ENCODE measurements around the gene HSPBP1.

- TF ChIP-seq EP300 (IDR thresholded peaks at IDR 0.05) (no peak), POLR2A (IDR thresholded peaks at IDR 0.05) (no peak), CTCF (IDR thresholded peaks at IDR 0.05) (no peak)
Measured at GRCh38 chr19:55248166-55248675, 31.7 kb downstream of the HSPBP1 start.
